CD4-positive, alpha-beta T cell treated with Interleukin-2 at 100 ng/mL for 4 hours (primary cell): ENCODE measurements around the gene TMX4.
"Not testable (repeated sequence)": the region's sequence is repeated elsewhere in the genome, so short reads cannot be mapped to it uniquely, and the experiment has no call there.

Experiments
- DNase-seq: peaks from one replicate; pipeline ENCODE4 v3.0.0-alpha.2; 2020; ENCODE audit warnings: low spot score

Gene TMX4

DNA sequence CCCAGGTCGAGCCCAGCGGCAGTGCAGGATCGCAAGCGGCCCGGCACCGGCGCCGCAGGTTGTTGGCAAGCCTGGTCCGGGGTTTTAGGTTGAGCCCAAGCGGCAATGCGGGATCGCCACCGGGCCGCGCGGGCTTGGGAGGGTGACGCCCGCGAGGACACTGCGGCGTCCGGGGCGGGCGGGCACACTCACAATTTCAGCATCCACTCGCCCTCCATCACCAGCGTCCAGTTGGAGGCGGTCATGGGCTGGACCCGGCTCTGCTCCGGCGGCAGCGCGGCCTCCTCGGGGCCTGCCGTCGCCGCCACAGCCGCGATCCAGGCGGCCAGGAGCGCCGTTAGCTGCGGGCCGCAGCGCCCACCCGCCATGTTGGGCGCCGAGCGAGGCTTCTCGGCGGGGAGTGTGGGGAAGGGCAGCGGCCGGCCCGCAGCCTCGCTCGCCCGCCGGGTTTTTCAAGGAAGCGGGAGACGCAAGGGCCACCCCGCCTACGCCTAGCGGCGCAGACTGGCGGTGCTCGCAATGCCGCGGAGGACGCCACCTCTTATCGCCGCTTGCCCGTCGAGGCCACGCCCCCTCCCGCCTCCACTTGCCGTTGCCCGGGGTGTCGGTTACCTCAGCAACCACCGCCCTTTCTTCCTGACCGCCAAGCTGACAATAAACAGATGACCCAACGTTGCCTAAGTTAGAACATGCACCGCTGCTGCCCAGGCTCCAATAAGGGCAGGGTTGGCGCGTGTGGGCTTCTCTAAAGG lies at the start of gene TMX4:
Gene TMX4, minus strand, starts transcription at position 516 of the 752 bp plus-strand sequence. Its CDS starts 148 bp downstream, at position 368.
- peak; percentile 91 for DNase-seq

DNA sequence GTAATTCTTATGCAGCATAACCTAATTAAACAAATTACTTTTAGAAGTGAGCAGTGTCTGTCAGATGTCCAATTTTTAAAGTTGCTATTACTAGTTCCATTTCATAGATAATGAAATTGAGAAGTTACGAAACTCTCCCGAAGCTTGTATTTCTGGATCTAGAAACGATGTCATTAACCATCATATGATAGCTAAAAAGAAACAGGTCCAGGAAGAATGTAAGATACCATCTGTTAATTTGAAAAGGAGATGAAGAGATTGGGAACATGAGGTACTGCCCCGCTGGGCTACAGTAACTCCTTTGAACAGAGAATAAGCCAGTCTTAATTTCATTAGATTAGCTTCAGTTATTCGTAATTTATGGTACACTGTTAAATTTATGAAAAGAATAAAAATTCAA lies 47.5 kb upstream of the TMX4 start:
- DNase-seq = no peak

- DNase-seq = no peak
Observed at GRCh38 chr20:8066662-8067061, 47.1 kb upstream of the TMX4 start.

- DNase-seq = no peak
Observed at GRCh38 chr20:8065691-8066090, 46.1 kb upstream of the TMX4 start.

GRCh38 chr20:8062756-8063155 lies 43.2 kb upstream of the TMX4 start:
- no peak for DNase-seq

DNA sequence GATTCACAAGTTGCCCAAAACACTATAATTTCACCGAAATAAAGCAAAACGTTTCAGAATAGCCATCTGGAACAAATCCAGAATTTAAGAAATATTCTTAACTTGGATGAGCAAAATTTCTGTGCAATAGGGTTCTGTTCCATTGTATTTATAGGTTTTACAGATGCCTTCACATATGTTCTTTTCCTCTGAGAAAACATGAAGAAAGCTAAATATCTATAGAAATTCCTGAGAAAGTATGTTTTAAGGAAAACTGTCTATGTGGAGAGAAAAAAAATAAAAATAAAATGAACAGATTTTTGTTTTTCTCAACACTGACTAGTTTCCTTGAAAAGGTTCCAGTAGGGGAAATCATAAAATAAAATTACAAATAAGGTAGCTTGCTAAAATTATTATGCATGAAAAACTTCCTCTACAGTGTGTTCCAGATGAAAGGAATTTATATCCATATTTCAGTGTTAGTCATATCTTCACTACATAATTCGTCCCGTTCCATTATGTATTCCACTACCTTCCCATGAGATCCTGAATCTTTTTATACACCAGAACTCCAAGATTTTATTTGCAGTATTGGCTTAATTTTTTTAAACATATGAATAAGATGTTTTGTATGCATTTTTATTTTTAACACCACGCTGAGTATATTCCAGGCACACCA lies 42.4 kb upstream of the TMX4 start:
- DNase-seq = no peak

DNA sequence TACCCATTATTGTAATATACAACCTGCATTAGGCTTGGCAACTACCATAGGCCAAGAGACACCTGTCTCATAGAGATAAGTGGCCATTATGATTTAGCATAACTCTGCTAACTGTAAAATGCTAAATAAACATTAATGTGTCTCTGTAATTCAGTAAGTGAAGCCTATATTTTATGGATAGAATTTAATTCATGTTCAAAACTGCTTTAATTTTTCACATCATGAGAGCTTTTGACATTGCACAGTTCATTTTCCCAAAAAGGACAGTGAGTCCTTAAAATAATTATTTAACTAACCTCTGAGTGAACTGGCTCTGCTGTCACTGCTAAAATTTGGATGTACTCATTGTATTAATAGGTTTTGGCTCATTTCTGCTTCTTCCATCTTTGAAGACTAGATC lies 41.4 kb upstream of the TMX4 start:
- no peak for DNase-seq

GRCh38 chr20:8057871-8058270 lies 38.3 kb upstream of the TMX4 start:
- DNase-seq = no peak

- DNase-seq = no peak
Observed at GRCh38 chr20:8055096-8055495, 35.5 kb upstream of the TMX4 start.

GRCh38 chr20:8050157-8050837 lies 30.7 kb upstream of the TMX4 start:
- DNase-seq = no peak

DNA sequence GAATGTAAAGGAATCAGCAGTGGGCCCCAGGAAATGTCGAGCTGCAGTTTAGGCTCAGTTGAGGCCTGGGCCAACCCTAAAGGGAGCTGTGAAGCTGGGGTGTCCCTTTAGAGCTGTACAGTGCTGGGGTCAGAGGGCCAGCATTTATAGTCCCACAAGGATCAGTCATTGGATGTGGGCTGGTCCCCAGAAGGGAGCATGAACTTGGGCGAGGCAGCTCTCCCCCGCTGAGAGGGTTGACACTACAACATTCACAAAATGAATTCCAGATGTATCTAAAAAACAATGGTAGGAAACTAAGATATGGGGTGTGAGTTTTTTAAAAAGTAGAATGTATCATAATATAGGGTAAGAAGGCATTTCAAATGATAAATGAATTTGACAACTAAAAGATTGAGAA lies 29.7 kb upstream of the TMX4 start:
- no peak for DNase-seq

- DNase-seq = no peak
Observed at GRCh38 chr20:8045946-8046345, 26.4 kb upstream of the TMX4 start.

- peak; percentile 84 for DNase-seq
Observed at GRCh38 chr20:8043687-8044282, 24.2 kb upstream of the TMX4 start.

GRCh38 chr20:8039042-8039441 lies 19.5 kb upstream of the TMX4 start:
- DNase-seq = no peak

GRCh38 chr20:8036771-8037170 lies 17.2 kb upstream of the TMX4 start:
- no peak for DNase-seq

DNA sequence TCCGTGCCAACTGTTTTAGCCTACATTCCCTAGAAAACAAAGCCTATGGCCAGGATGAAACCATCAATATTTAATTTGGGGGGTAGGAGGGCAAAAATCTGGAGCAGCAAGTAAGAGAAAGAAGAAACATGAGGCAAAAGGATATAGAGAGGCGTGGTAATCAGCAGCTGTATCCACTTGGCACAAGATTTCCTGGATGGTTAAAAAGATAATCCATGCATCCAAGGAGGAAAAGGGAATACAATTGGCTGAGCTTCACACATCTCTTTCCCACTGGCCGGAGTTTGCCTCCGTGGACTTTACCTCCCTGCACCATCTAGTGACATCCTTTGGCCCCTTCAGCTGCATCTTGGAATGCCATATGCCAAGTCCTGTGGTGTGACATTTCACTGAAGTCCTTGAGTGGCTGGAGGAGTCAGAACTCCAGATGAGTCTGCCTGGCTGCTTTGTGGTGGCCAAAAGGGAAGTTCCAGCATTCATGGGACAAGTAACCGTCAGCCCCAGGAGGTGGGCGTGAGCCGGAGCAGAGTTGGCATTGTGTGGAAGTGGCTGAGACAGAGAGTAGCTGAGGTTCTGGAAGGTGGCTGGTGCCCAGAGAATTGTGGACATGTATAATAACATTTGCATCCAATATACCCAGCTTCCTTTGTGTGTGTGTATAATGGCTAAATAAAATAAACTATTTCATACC lies 13.7 kb upstream of the TMX4 start:
- DNase-seq = no peak

DNA sequence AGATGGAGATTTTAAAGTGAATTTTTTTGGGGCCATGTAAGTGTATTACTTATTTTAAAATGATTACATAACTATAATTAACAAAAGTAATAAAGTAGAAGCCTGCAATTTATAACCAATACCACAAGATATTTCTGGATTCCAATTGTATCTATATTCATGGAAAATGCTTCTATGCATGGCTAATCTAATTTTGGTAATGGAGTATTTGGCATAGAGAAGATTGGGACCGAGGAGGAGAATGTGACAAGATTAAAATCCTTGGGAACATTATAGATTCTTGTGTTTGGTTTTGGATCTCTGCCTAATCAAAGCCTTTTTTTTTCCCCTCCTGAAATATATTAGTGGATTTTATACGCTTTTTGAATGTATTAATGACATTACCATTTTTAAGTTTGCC lies 12.9 kb upstream of the TMX4 start:
- no peak for DNase-seq

GRCh38 chr20:8031539-8031938 lies 12.0 kb upstream of the TMX4 start:
- DNase-seq = not testable (repeated sequence)

GRCh38 chr20:8021541-8022269 lies 2.1 kb upstream of the TMX4 start:
- no peak for DNase-seq

GRCh38 chr20:8020314-8021079 lies 936 bp upstream of the TMX4 start:
- peak; percentile 65 for DNase-seq

DNA sequence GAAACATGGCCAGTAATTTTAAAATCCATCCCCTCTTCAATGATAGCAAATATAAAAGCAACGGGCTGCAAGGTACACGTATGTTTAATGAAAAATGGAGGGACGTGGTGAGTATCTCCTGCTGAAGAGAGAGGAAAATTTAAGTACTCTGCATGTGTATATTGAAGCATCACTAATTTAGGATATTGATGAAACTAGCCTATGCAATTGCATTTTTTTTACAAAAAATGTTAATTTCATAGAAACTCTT lies 362 bp upstream of the TMX4 start:
- no peak for DNase-seq
